BLaER1 treated with 17β-estradiol and CSF1 and Interleukin-3, amounts not matched to agents 10 nM and 100 nM (cell line): ENCODE measurements around the gene SH3BGRL.

Source experiments
- H3K27ac ChIP-seq, 11 experiments: shearing (Covaris generic); formaldehyde crosslinking; 2 replicates each; pipeline ENCODE4 v1.8.1; 2022
- H3K27me3 ChIP-seq, 11 experiments: shearing (Covaris generic); formaldehyde crosslinking; 2 replicates each; pipeline ENCODE4 v1.8.1; 2022
- H3K36me3 ChIP-seq, 11 experiments: shearing (Covaris generic); formaldehyde crosslinking; 2 replicates each; pipeline ENCODE4 v1.8.1; 2022
- H3K4me1 ChIP-seq, 10 experiments: shearing (Covaris generic); formaldehyde crosslinking; 2 replicates each; pipeline ENCODE4 v1.8.1; 2022
- H3K4me2 ChIP-seq, 11 experiments: shearing (Covaris generic); formaldehyde crosslinking; 2 replicates each; pipeline ENCODE4 v1.8.1; 2022
- H3K4me3 ChIP-seq, 10 experiments: shearing (Covaris generic); formaldehyde crosslinking; 2 replicates each; pipeline ENCODE4 v1.8.1; 2022
- H3K9ac ChIP-seq, 11 experiments: shearing (Covaris generic); formaldehyde crosslinking; 2 replicates each; pipeline ENCODE4 v1.8.1; 2022
- H3K9me3 ChIP-seq, 11 experiments: shearing (Covaris generic); formaldehyde crosslinking; replicated peaks in 1 of 11; 2 replicates each; pipeline ENCODE4 v1.8.1; 2022
- H4K20me1 ChIP-seq, 11 experiments: shearing (Covaris generic); formaldehyde crosslinking; 2 replicates each; pipeline ENCODE4 v1.8.1; 2022
- Cebpa-rat ChIP-seq, 11 experiments: shearing (Covaris generic); IDR thresholded peaks; 2 replicates each; pipeline ENCODE4 v1.8.1; 2022

Gene SH3BGRL

GRCh38 chrX:81201671-81202455 lies at the start of gene SH3BGRL, which contains the start of gene HMGN5:
SH3BGRL (plus strand) TSS chrX:81202102; CDS start chrX:81202201, 99 bp downstream.
HMGN5 (minus strand) TSS chrX:81201913; CDS start chrX:81121549, 80,364 bp downstream.
- Histone ChIP-seq H3K36me3 (peaks cover 0 to 19% (median 0%) of the 10 kb centered on the region in 11 experiments; a peak in 6 of 22 replicates), H3K27me3 (peaks cover 16 to 76% (median 53%) of the 10 kb centered on the region in 11 experiments; a peak in 21 of 22 replicates), H4K20me1 (peaks cover 0 to 15% (median 0%) of the 10 kb centered on the region in 11 experiments; a peak in 2 of 22 replicates), H3K9me3 (peaks cover 0 to 17% (median 9%) of the 10 kb centered on the region in 11 experiments; a peak in 11 of 22 replicates), H3K4me2 (peak within 1 kb of the TSS; percentile 61 to 78 (median 71)), H3K4me1 (peaks cover 0 to 23% (median 0%) of the 10 kb centered on the region in 10 experiments; a peak in 7 of 20 replicates), H3K4me3 (peak within 1 kb of the TSS; percentile 48 to 73 (median 68)), H3K27ac (peak within 1 kb of the TSS; percentile 75 to 98 (median 89)), H3K9ac (peak within 1 kb of the TSS; percentile 79 to 96 (median 87))
- no peak for TF ChIP-seq Cebpa-rat (IDR thresholded peaks at IDR 0.05)

DNA sequence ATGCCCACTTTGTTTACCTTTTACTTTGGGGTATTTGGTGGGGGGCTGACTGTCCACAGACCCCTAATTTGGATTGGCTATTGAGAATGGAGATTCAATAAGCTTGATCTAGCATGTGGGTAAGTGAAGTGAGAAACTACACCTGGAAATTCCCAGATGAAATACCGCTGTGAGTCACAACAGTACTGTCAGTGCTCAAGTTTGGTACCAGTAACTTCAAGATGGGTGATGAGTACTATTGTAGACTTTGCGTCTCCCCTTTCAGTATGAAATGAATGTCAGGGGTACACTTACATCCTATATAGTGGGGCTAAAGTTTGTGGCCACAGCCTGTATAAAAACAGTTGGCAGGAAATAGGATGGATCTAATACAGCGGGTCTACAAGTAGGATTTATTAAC lies 33.5 kb upstream of the SH3BGRL start:
- no peak overlapping the region for H3K4me2 ChIP-seq
- peaks cover 42 to 100% (median 67%) of the 10 kb centered on the region in 11 experiments for H3K27me3 ChIP-seq
- H3K36me3 ChIP-seq = no peaks in the 10 kb centered on the region
- no peak overlapping the region for H3K27ac ChIP-seq
- no peaks in the 10 kb centered on the region for H3K4me1 ChIP-seq
- TF ChIP-seq Cebpa-rat (IDR thresholded peaks at IDR 0.05) = no peak
- no peaks in the 10 kb centered on the region; a peak in 1 of 22 replicates for H4K20me1 ChIP-seq
- H3K9ac ChIP-seq = no peak overlapping the region
- no peak overlapping the region for H3K4me3 ChIP-seq
- no peaks in the 10 kb centered on the region for H3K9me3 ChIP-seq

DNA sequence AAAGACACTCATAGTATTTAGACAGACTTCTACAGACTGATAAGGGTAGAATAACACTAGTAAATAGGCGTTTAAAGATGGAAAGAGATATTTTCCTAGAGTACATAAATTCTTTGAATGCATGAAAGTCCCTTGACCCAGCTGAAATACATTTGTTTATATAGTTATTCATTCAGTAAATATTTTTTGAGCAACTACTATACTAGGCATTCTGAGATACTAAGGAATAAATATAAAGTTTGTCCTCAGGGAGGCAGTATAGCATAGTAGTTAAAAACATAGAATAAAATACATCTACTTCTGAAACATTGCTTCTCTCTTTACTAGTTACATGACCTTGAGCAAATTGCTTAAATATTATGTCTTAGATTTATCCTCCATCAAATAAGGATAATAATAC lies 27.6 kb upstream of the SH3BGRL start:
- H3K9me3 ChIP-seq = no peaks in the 10 kb centered on the region
- no peaks in the 10 kb centered on the region; a peak in 1 of 22 replicates for H4K20me1 ChIP-seq
- H3K4me2 ChIP-seq = no peak overlapping the region
- no peak overlapping the region for H3K9ac ChIP-seq
- no peak overlapping the region for H3K4me3 ChIP-seq
- H3K36me3 ChIP-seq = no peaks in the 10 kb centered on the region
- H3K4me1 ChIP-seq = no peaks in the 10 kb centered on the region
- H3K27me3 ChIP-seq = peaks cover 18 to 94% (median 56%) of the 10 kb centered on the region in 11 experiments; a peak in 21 of 22 replicates
- no peak for TF ChIP-seq Cebpa-rat (IDR thresholded peaks at IDR 0.05)
- no peak overlapping the region for H3K27ac ChIP-seq

- Histone ChIP-seq H3K4me1 (peaks cover 0 to 23% (median 0%) of the 10 kb centered on the region in 10 experiments; a peak in 4 of 20 replicates), H3K4me3 (no peak overlapping the region), H3K9ac (no peak overlapping the region), H3K27me3 (peaks cover 30 to 70% (median 47%) of the 10 kb centered on the region in 11 experiments; a peak in 21 of 22 replicates), H3K36me3 (no peaks in the 10 kb centered on the region), H3K9me3 (peaks cover 0 to 6% (median 0%) of the 10 kb centered on the region in 11 experiments; a peak in 4 of 22 replicates), H4K20me1 (no peaks in the 10 kb centered on the region; a peak in 1 of 22 replicates), H3K4me2 (peak overlapping the region in 2 of 11 experiments; percentile 8 to 52; a peak in 4 of 22 replicates), H3K27ac (no peak overlapping the region)
- no peak for TF ChIP-seq Cebpa-rat (IDR thresholded peaks at IDR 0.05)
Observed at GRCh38 chrX:81195259-81195658, 6.6 kb upstream of the SH3BGRL start.

GRCh38 chrX:81195712-81196111 lies 6.2 kb upstream of the SH3BGRL start:
- TF ChIP-seq Cebpa-rat (IDR thresholded peaks at IDR 0.05) = no peak

DNA sequence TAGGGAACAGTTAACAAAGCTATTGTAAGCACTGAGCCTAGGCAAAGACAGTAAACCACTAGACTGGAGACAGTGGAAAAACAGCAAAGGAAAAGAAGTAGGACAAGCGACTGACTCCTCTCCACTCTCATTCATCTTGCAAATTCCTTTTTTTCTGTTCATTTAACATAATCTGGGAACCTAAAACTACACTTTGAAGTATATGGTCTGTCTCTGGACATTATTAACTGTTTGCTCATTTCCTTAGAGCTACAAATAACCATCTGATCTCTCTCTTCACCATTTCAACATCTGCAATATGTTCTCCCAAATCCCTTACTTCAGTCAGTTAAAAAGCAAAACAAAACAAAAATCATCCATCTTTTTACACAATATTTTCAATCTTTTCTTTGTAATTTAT lies 831 bp upstream of the SH3BGRL start:
- peaks cover 0 to 10% (median 9%) of the 10 kb centered on the region in 11 experiments; a peak in 11 of 22 replicates for H3K9me3 ChIP-seq
- peaks cover 0 to 15% (median 0%) of the 10 kb centered on the region in 10 experiments; a peak in 7 of 20 replicates for H3K4me1 ChIP-seq
- peak overlapping the region; percentile 79 to 96 (median 87) for H3K9ac ChIP-seq
- H3K4me2 ChIP-seq = peak overlapping the region; percentile 61 to 78 (median 70)
- no peak for TF ChIP-seq Cebpa-rat (IDR thresholded peaks at IDR 0.05)
- H3K27me3 ChIP-seq = peaks cover 10 to 76% (median 50%) of the 10 kb centered on the region in 11 experiments; a peak in 21 of 22 replicates
- H4K20me1 ChIP-seq = peaks cover 0 to 7% (median 0%) of the 10 kb centered on the region in 11 experiments; a peak in 1 of 22 replicates
- peak overlapping the region; percentile 48 to 73 (median 68) for H3K4me3 ChIP-seq
- peak overlapping the region; percentile 75 to 98 (median 89) for H3K27ac ChIP-seq
- H3K36me3 ChIP-seq = peaks cover 0 to 11% (median 0%) of the 10 kb centered on the region in 11 experiments; a peak in 6 of 22 replicates

More at GRCh38 chrX:81195712-81196111, 6.2 kb upstream of the SH3BGRL start:
- H3K9ac ChIP-seq = no peak overlapping the region
- peaks cover 0 to 23% (median 0%) of the 10 kb centered on the region in 10 experiments; a peak in 4 of 20 replicates for H3K4me1 ChIP-seq
- H3K4me3 ChIP-seq = no peak overlapping the region
- peaks cover 28 to 65% (median 45%) of the 10 kb centered on the region in 11 experiments; a peak in 21 of 22 replicates for H3K27me3 ChIP-seq
- peak overlapping the region in 2 of 11 experiments; percentile 8 to 52; a peak in 4 of 22 replicates for H3K4me2 ChIP-seq
- no peaks in the 10 kb centered on the region for H3K36me3 ChIP-seq
- H4K20me1 ChIP-seq = no peaks in the 10 kb centered on the region; a peak in 1 of 22 replicates
- H3K9me3 ChIP-seq = peaks cover 0 to 6% (median 0%) of the 10 kb centered on the region in 11 experiments; a peak in 4 of 22 replicates
- H3K27ac ChIP-seq = no peak overlapping the region

DNA sequence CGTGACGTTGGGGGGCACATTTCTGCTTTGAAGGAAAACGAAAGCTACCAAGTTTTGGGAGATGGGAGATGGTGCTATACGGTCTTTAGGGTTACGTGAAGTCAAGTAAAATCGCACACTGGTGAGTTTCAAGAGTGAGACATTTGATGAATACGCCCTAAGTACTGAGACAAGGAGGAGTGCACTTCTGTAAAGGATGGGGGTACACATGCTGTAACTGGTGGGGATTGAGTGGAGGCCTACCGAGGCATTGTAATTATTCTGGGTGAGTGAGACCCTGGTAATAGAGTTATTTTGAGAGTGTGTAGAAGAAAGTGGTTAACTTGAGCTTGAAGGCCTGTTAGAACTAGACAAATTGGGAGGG lies 536 bp downstream of the SH3BGRL start:
- Histone ChIP-seq H4K20me1 (peaks cover 0 to 20% (median 0%) of the 10 kb centered on the region in 11 experiments; a peak in 2 of 22 replicates), H3K36me3 (peaks cover 0 to 19% (median 0%) of the 10 kb centered on the region in 11 experiments; a peak in 6 of 22 replicates), H3K9ac (peak overlapping the region; percentile 79 to 96 (median 87)), H3K9me3 (peaks cover 0 to 17% (median 9%) of the 10 kb centered on the region in 11 experiments; a peak in 12 of 22 replicates), H3K27me3 (peaks cover 18 to 77% (median 55%) of the 10 kb centered on the region in 11 experiments; a peak in 21 of 22 replicates), H3K27ac (peak overlapping the region; percentile 75 to 98 (median 89)), H3K4me1 (peaks cover 0 to 27% (median 0%) of the 10 kb centered on the region in 10 experiments; a peak in 7 of 20 replicates), H3K4me2 (peak overlapping the region; percentile 52 to 78 (median 69); a peak in 21 of 22 replicates), H3K4me3 (peak overlapping the region; percentile 48 to 73 (median 68))
- TF ChIP-seq Cebpa-rat (IDR thresholded peaks at IDR 0.05) = no peak

DNA sequence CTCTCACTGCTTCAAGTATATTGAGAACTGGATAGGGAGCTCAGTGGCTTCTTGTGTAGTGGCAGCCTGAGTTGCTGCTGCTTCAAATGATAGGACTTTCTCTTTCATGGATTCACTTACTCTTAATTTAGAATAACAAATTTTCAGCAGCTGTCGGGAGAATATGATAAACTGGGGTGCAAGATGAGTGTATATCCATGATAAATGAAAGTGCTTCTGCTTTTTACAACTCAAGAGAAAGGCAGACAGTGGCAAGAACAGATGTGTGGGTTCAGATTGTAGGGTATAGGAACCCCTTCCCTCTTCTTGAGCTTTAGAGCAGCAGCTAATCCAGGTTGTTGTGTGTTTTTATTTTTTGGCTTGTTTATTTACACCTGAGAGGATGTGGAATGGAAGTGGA lies 1.0 kb downstream of the SH3BGRL start:
- peaks cover 18 to 77% (median 55%) of the 10 kb centered on the region in 11 experiments; a peak in 21 of 22 replicates for H3K27me3 ChIP-seq
- H3K4me3 ChIP-seq = peak overlapping the region; percentile 48 to 73 (median 68)
- peaks cover 0 to 27% (median 0%) of the 10 kb centered on the region in 10 experiments; a peak in 7 of 20 replicates for H3K4me1 ChIP-seq
- TF ChIP-seq Cebpa-rat (IDR thresholded peaks at IDR 0.05) = no peak
- H3K36me3 ChIP-seq = peaks cover 0 to 19% (median 4%) of the 10 kb centered on the region in 11 experiments; a peak in 10 of 22 replicates
- peak overlapping the region; percentile 79 to 96 (median 87) for H3K9ac ChIP-seq
- peak overlapping the region; percentile 75 to 98 (median 89) for H3K27ac ChIP-seq
- H3K4me2 ChIP-seq = peak overlapping the region; percentile 52 to 78 (median 69); a peak in 21 of 22 replicates
- H4K20me1 ChIP-seq = peaks cover 0 to 25% (median 0%) of the 10 kb centered on the region in 11 experiments; a peak in 3 of 22 replicates
- H3K9me3 ChIP-seq = peaks cover 0 to 20% (median 9%) of the 10 kb centered on the region in 11 experiments; a peak in 13 of 22 replicates
